ENCODE data around the gene PCIF1.
"Not testable (repeated sequence)": the region's sequence is repeated elsewhere in the genome, so short reads cannot be mapped to it uniquely, and the experiment has no call there.

The PCIF1 gene

DNA sequence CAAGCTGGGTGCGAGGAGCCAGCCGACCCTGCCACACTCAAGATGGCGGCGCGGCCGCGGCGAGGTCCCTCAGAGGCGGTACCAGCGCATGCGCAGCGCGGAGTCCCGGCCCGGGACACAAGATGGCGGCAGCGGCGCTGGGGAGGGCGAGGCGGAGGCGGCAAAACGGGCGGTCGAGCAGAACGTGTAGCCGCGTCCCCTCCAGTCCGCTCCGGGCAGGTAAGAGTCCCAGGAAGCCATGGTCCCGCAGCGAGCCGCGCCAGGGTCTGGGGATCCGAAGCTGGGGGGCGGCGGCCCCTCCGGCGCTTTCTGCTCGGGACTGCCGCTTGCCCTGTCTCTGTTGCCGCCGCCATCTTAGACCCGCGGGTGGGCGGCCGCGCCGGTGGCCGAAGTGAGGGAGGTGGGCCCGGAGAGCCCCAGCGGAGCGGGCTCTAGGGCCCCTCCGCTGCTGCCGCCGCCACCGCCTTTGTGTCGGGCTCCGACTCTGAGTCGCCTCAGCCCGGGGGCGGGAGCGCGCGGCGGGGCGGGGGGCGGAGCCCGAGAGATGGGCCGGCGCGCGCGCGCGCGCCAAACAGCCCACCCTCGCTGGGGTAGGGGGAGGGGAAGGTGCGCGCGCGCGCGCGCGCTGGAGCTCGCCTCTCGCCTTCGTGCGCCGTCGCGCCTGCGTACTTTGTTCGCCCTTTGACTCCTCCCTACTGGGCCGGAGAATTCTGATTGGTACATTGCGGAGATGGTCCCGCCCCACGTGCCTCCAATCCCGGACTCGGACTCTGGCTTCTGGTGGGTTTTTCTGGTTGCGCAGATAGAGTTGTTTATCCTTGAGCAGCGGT, at the start of gene PCIF1:
Gene PCIF1 (plus strand): TSS at position 98 of the 830 bp plus-strand sequence. CDS start 4,317 bp downstream, outside the sequence.
- peak; percentile 97 for DNase-seq (ENCODE audit: low spot score)

- DNase-seq (ENCODE audit: low spot score): no peak
Observed at GRCh38 chr20:45886590-45887345, 47.7 kb upstream of the PCIF1 start.

DNA sequence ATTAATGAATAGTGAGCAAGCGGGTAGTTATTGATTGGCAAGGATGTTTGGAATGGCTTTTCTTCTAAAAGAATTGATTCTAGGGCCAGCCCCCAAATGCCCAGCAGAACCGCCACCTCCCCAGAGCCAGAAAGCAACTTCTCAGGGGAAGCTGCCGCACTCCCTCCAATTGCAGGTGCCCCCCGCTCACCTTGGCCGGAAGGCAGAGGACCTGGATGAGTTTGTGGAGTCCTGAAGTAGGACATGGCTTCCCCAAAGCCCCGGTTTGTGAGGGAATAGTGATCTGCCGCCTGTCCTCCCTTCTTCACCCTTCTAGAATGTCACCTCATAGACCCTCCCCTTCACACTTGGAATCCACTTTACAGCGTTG, 47.2 kb upstream of the PCIF1 start, which contains the start of gene SPATA25:
Gene SPATA25 (minus strand): TSS at position 277 of the 370 bp plus-strand sequence. CDS start 32 bp downstream, at position 245.
- no peak for DNase-seq (ENCODE audit: low spot score)

DNA sequence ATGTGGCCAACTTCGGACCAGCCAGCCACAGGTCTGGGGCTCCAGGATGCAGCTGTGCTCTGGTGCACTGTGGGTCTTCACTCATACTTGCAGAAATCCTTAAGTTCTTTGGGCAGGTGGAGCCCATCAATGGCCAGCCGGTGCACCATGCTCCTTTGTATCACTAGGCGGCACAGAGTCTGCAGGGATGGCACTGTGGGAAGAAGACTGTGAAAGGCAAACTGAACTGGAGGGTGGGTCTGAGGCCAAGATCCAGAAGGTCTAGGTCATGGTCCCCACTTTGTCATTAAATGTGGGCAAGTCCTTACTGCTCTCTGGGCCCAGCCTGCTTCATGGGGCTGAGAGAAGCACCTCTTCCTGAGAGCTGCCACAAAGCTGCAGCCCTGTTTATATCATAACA, 45.8 kb upstream of the PCIF1 start:
- DNase-seq (ENCODE audit: low spot score): no peak

DNA sequence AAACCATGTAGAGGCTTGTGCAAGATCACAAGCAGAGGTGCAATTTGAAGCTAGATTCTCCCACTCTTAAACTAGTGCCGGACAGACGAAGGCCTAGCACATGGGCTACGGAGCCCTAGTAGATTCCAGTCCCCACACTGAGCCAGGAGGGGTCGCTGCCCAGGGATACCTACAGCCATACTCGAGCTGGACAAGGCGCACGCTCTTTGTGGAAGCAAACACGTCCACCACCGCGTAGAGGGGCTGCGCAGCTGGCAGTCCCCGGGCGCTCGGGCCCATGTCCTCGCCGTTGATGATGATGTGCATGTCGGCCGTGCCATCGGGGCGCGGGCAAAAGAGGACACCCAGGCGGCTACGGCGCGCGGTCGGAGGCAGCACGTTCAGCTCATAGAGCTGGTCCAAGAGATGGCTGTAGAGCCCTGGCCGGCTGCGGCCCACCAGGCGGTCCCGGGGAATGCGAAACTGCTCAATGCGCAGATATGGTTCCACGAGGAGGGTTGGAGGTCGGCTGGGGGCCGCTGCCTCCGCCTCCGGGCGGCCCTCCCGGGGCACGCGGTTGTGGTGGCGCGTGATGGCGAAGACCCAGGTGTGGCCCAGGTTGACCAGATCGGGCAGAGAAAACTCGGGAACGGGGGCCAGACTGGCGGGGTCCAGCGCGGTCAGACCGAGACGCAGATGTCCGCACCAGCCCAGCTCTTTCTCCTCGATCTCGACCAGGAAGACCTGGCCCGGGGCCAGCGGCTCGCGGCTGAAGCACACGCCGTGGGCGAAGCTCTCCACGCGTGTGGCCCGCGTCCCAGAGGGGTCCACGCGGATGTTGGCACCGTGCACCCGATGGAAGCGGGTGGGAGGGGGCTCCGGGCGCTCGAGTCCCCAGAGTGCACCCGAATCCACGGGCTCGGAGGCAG, 44.2 kb upstream of the PCIF1 start:
- DNase-seq (ENCODE audit: low spot score): peak; percentile 82

GRCh38 chr20:45890985-45891983, 43.2 kb upstream of the PCIF1 start, which contains the start of the genes CTSA and NEURL2:
TSS of gene CTSA (plus strand) at chr20:45891335. CDS start at chr20:45891569, 234 bp downstream.
TSS of gene NEURL2 (minus strand) at chr20:45891208. CDS start at chr20:45890991, 217 bp downstream.
- DNase-seq (ENCODE audit: low spot score): peak; percentile 99

- peak; percentile 41 for DNase-seq (ENCODE audit: low spot score)
Observed at GRCh38 chr20:45892049-45892825, 42.2 kb upstream of the PCIF1 start.

DNA sequence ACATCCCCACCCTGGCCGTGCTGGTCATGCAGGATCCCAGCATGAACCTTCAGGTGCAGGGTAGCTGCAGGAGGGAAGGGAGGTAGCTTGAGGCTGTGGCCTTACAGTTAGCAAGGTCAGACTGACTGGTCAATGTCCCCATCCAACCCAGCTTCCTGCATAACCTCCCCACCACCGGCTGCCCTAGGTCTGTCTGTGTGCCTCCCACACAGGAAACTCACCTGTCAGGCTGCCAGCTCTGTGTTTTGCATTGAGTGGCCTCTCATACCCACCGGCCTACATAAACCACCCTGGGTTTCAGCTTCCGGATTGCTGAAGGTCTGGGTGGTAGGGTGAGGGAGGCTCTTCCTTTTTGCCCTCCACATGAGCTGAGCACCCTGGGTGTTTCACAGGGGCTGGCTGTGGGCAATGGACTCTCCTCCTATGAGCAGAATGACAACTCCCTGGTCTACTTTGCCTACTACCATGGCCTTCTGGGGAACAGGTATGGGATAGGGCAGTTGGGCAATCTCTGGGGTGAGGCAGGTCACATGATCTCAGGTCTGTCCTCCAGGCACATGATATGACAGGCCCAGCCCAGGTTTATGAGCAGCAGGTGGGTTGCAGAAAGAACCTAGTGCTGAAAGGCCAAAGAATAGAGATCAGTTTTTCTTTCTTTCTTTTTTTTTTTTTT, 41.5 kb upstream of the PCIF1 start:
- DNase-seq (ENCODE audit: low spot score): no peak

- DNase-seq (ENCODE audit: low spot score): no peak
Observed at GRCh38 chr20:45893831-45894230, 40.7 kb upstream of the PCIF1 start.

GRCh38 chr20:45894797-45895196, 39.7 kb upstream of the PCIF1 start:
- no peak for DNase-seq (ENCODE audit: low spot score)

- DNase-seq (ENCODE audit: low spot score): no peak
Observed at GRCh38 chr20:45896641-45897161, 37.8 kb upstream of the PCIF1 start.

DNA sequence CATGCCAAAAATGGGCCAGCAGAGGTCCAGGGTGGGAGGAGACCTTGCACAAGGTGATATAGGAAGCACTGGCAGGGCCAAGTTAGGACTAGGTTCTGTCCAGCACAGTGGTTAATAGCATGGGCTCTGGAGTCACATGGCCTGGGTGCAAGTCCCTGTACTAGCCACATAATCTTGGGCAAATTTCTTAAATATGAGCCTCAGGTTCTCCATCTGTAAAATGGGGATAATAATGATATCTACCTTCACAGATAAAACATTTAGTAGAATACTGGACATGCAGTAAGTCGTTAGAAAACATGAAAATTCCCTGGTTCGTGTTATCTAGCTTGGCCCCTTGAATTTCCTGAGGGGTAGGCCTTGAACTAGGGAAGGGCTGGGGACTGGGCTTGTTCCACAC, 37.2 kb upstream of the PCIF1 start:
- no peak for DNase-seq (ENCODE audit: low spot score)

DNA sequence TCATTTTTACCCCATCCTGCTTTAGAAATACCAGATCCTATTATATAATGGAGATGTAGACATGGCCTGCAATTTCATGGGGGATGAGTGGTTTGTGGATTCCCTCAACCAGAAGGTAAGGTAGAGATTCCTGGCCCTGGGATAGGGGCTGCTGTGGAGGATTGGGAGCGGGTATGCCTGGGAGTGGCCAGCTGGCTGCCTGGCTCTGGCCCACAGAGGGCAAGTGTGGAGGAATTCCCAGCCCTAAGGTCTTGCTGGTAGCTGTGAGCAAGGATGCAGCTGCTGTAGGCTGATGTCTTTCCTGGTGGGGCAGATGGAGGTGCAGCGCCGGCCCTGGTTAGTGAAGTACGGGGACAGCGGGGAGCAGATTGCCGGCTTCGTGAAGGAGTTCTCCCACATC, 36.8 kb upstream of the PCIF1 start:
- DNase-seq (ENCODE audit: low spot score): no peak

- no peak for DNase-seq (ENCODE audit: low spot score)
Observed at GRCh38 chr20:45898285-45898684, 36.2 kb upstream of the PCIF1 start.

- no peak for DNase-seq (ENCODE audit: low spot score)
Observed at GRCh38 chr20:45899046-45899835, 35.2 kb upstream of the PCIF1 start.

- DNase-seq (ENCODE audit: low spot score): not testable (repeated sequence)
Observed at GRCh38 chr20:45901332-45901731, 33.2 kb upstream of the PCIF1 start.

GRCh38 chr20:45902199-45902701, 32.2 kb upstream of the PCIF1 start:
- DNase-seq (ENCODE audit: low spot score): no peak

Measured in iPS-NIHi11 (cell line).